HepG2 (cell line): ENCODE measurements around the gene OR10AD1. TPM values are rescaled to one million over a fixed set of nuclear protein-coding genes. Genes with fewer than 3 reads are reported as not detected.

Source experiments
- ATAC-seq: fragments of 200-7000 bp; cut with Tn5 transposase; 3 replicates; pipeline ENCODE4 v1.9.1; 2020; ENCODE audit warnings: mild to moderate bottlenecking, moderate library complexity
- BruUV-seq: library from RNA; stranded (reverse); fragments of 400-500 nt; replicated peaks from 2 replicates; lab custom pipeline; 2021; lab: Mats Ljungman, UMichigan
- CTCF ChIA-PET: fragments of 300-600 bp; formaldehyde crosslinking; extraction: SDS; loops from one replicate; lab custom pipeline; 2021; ENCODE audit warnings: low total read pairs, inconsistent platforms, low intra/inter-chr PET ratio; lab: Yijun Ruan, JAX
- POLR2A ChIA-PET: fragments of 350-600 bp; sonication (Branson Sonifier 250); formaldehyde crosslinking; loops from one replicate; lab custom pipeline; 2020; ENCODE audit warnings: antibody characterized with exemption, inconsistent platforms; lab: Yijun Ruan, JAX
- DNase-seq: peaks from one replicate; pipeline ENCODE4 v3.0.0-alpha.2; 2015; ENCODE audit warnings: low spot score
- FAIRE-seq: peaks from 3 replicates; lab custom pipeline; 2011; peaks lifted over from hg19 to GRCh38; lab: Jason Lieb, UNC
- H2AFZ ChIP-seq: one replicate; pipeline ENCODE4 v1.6.1; 2011; ENCODE audit warnings: low read length, inconsistent platforms
- H3K27ac ChIP-seq: fragments of 300-600 bp; 3 replicates; pipeline ENCODE4 v1.8.0; 2011; ENCODE audit warnings: mixed run types, mild to moderate bottlenecking, mixed read lengths, low read length, inconsistent platforms; ENCODE audit not compliant: insufficient read depth; ENCODE audit errors: extremely low read length
- H3K27me3 ChIP-seq, 2 experiments: fragments of 200-600 bp in 1 of 2; 2 replicates in 1 of 2; 3 replicates in 1 of 2; pipeline versions ENCODE4 v1.6.0 to v1.8.0; 2011; ENCODE audit warnings: low read length in 2 of 2, mild to moderate bottlenecking in 2 of 2, moderate library complexity in 2 of 2, inconsistent platforms in 1 of 2; ENCODE audit not compliant: insufficient read depth in 2 of 2, control insufficient read depth in 1 of 2
- H3K36me3 ChIP-seq, 2 experiments: fragments of 200-600 bp in 1 of 2; replicated peaks in 1 of 2; 2 replicates in 1 of 2; 3 replicates in 1 of 2; pipeline versions ENCODE4 v1.5.1 to v1.8.0; 2011; ENCODE audit warnings: low read length in 2 of 2, inconsistent platforms in 1 of 2; ENCODE audit not compliant: insufficient read depth in 2 of 2, control insufficient read depth in 1 of 2
- H3K4me1 ChIP-seq: 2 replicates; pipeline ENCODE4 v1.5.1; 2012; ENCODE audit warnings: low read length, inconsistent platforms; ENCODE audit not compliant: insufficient read depth
- H3K4me2 ChIP-seq: 2 replicates; pipeline ENCODE4 v1.6.0; 2011; ENCODE audit warnings: low read depth, low read length, inconsistent platforms
- H3K4me3 ChIP-seq, 3 experiments: fragments of 200-600 bp in 1 of 3; sonication (generic), shearing (Covaris generic) in 1 of 3; replicated peaks in 1 of 3; 2 replicates each; pipeline ENCODE4 v1.5.1; 2011 to 2016; ENCODE audit warnings: low read length in 3 of 3, inconsistent platforms in 2 of 3, low read depth in 2 of 3, mild to moderate bottlenecking in 2 of 3, control low read depth in 1 of 3, mixed read lengths in 1 of 3; ENCODE audit not compliant: insufficient read depth in 1 of 3
- H3K79me2 ChIP-seq: one replicate; pipeline ENCODE4 v1.6.1; 2011; ENCODE audit warnings: low read length, inconsistent platforms; ENCODE audit not compliant: insufficient read depth
- H3K9ac ChIP-seq: 2 replicates; pipeline ENCODE4 v1.6.0; 2011; ENCODE audit warnings: mild to moderate bottlenecking, low read depth, low read length, inconsistent platforms; ENCODE audit not compliant: insufficient read depth
- H3K9me3 ChIP-seq: 2 replicates; pipeline ENCODE4 v1.5.1; 2012; ENCODE audit warnings: mild to moderate bottlenecking, low read length
- H4K20me1 ChIP-seq: 2 replicates; pipeline ENCODE4 v1.6.0; 2011; ENCODE audit warnings: inconsistent platforms, mild to moderate bottlenecking, low read length, moderate library complexity; ENCODE audit not compliant: insufficient read depth
- ATAD3A ChIP-seq: sonication (generic); formaldehyde crosslinking; IDR thresholded peaks from 2 replicates; pipeline ENCODE4 v1.4.0; 2020; ENCODE audit warnings: missing genetic modification reagents
- ATM ChIP-seq: fragments of 450-650 bp; IDR thresholded peaks from 2 replicates; pipeline ENCODE4 v1.7.1; 2017; ENCODE audit warnings: mild to moderate bottlenecking, borderline replicate concordance
- BRD4 ChIP-seq: sonication (generic); formaldehyde crosslinking; IDR thresholded peaks from 2 replicates; pipeline ENCODE4 v1.4.0; 2020; ENCODE audit warnings: missing genetic modification reagents
- CEBPG ChIP-seq: IDR thresholded peaks from 2 replicates; pipeline ENCODE4 v1.6.1; 2016
- ETV5 ChIP-seq: IDR thresholded peaks from 2 replicates; pipeline ENCODE4 v1.6.1; 2018; ENCODE audit warnings: missing biosample characterization, missing genetic modification reagents, inconsistent platforms, borderline replicate concordance
- HIVEP1 ChIP-seq: sonication (generic); formaldehyde crosslinking; IDR thresholded peaks from 2 replicates; pipeline ENCODE4 v1.4.0; 2020; ENCODE audit warnings: mild to moderate bottlenecking, missing genetic modification reagents
- HNRNPL ChIP-seq: fragments of 200-400 bp; formaldehyde crosslinking; IDR thresholded peaks from 2 replicates; pipeline ENCODE4 v1.6.1; 2017; ENCODE audit warnings: mild to moderate bottlenecking, low read depth, low read length
- MBD4 ChIP-seq: IDR thresholded peaks from 2 replicates; pipeline ENCODE4 v1.6.1; 2012; ENCODE audit warnings: low read length, inconsistent platforms, borderline replicate concordance
- NFE2 ChIP-seq: sonication (generic); formaldehyde crosslinking; IDR thresholded peaks from 2 replicates; pipeline ENCODE4 v1.4.0; 2020; ENCODE audit warnings: missing genetic modification reagents
- SIX4 ChIP-seq: sonication (generic); formaldehyde crosslinking; IDR thresholded peaks from 2 replicates; pipeline ENCODE4 v1.4.0; 2020; ENCODE audit warnings: missing genetic modification reagents
- SSRP1 ChIP-seq: IDR thresholded peaks from 2 replicates; pipeline ENCODE4 v1.6.1; 2016; ENCODE audit warnings: control low read depth
- SYNCRIP ChIP-seq: fragments of 200-400 bp; formaldehyde crosslinking; IDR thresholded peaks from 2 replicates; pipeline ENCODE4 v1.6.1; 2018; ENCODE audit warnings: mild to moderate bottlenecking, low read depth, low read length; ENCODE audit not compliant: insufficient read depth
- ZBTB1 ChIP-seq: sonication (generic); formaldehyde crosslinking; IDR thresholded peaks from 2 replicates; pipeline ENCODE4 v1.4.0; 2020; ENCODE audit warnings: missing genetic modification reagents, borderline replicate concordance
- ZNF260 ChIP-seq: sonication (generic); formaldehyde crosslinking; IDR thresholded peaks from 2 replicates; pipeline ENCODE4 v1.4.0; 2020; ENCODE audit warnings: missing genetic modification reagents, low read depth, mild to moderate bottlenecking, borderline replicate concordance
- ZNF264 ChIP-seq: sonication (generic); formaldehyde crosslinking; IDR thresholded peaks from 2 replicates; pipeline ENCODE4 v1.4.0; 2020; ENCODE audit warnings: missing genetic modification reagents
- ZNF543 ChIP-seq: sonication (generic); formaldehyde crosslinking; IDR thresholded peaks from 2 replicates; pipeline ENCODE4 v1.4.0; 2020; ENCODE audit warnings: mild to moderate bottlenecking, missing genetic modification reagents
- ZNF577 ChIP-seq: sonication (generic); formaldehyde crosslinking; IDR thresholded peaks from 2 replicates; pipeline ENCODE4 v1.4.0; 2020; ENCODE audit warnings: mild to moderate bottlenecking, low read depth, missing genetic modification reagents, borderline replicate concordance
- ZNF674 ChIP-seq: sonication (generic); formaldehyde crosslinking; IDR thresholded peaks from 2 replicates; pipeline ENCODE4 v1.5.0; 2020; ENCODE audit warnings: low read depth, mild to moderate bottlenecking, missing genetic modification reagents
- ZNF879 ChIP-seq: sonication (generic); formaldehyde crosslinking; IDR thresholded peaks from 2 replicates; pipeline ENCODE4 v1.8.1; 2023; ENCODE audit warnings: missing genetic modification reagents
- WGBS: methylation state at CpG from one replicate; pipeline ENCODE4 v1.1.6; 2017; ENCODE audit warnings: low lambda C conversion rate; 5-methylcytosine and 5-hydroxymethylcytosine counted together
- in situ Hi-C: cut with HindIII; loops from 2 replicates; pipeline ENCODE4 v1.10.0; 2017; ENCODE audit warnings: low pct_unique_long_range_greater_than_20kb; ENCODE audit not compliant: extremely low pct_ligation_motif_present
- intact Hi-C: fragments of 100-400 bp; cut with micrococcal nuclease; formaldehyde crosslinking; loops from one replicate; pipeline ENCODE4 v1.10.0; 2022; ENCODE audit not compliant: unreplicated experiment
- polyA plus RNA-seq, 8 experiments: library from polyadenylated mRNA; depleted of rRNA in 3 of 8; stranded (reverse) in 7 of 8; unstranded in 1 of 8; fragments of >200 nt; fragmentation: Illumina TruSeq in 4 of 8; extraction: Trizol in 4 of 8; gene quantifications; 2 replicates each; pipeline versions ENCODE4 v1.2.1 to v1.2.3, GENCODE V29; 2011 to 2016; ENCODE audit warnings: low read depth in 4 of 8, missing spikeins in 1 of 8, mixed read lengths in 1 of 8; ENCODE audit not compliant: insufficient read depth in 1 of 8
- total RNA-seq, 5 experiments: library from RNA; depleted of rRNA; stranded (reverse); fragments of >200 nt; fragmentation: Illumina TruSeq; extraction: Trizol; gene quantifications; 2 replicates each; pipeline ENCODE4 v1.2.3, GENCODE V29; 2016; ENCODE audit warnings: low read depth in 1 of 5
- TF ChIP-seq, protein P1 (sequence below): sonication (generic); formaldehyde crosslinking; IDR thresholded peaks from 2 replicates; pipeline ENCODE4 v1.5.0; 2020; ENCODE audit warnings: mild to moderate bottlenecking, missing genetic modification reagents

OR10AD1 gene
- total and polyA plus RNA-seq, 2 of the 13 experiments (the other 11 are each of a cell fraction or from before 2014, with no cell fraction given): not detected

DNA sequence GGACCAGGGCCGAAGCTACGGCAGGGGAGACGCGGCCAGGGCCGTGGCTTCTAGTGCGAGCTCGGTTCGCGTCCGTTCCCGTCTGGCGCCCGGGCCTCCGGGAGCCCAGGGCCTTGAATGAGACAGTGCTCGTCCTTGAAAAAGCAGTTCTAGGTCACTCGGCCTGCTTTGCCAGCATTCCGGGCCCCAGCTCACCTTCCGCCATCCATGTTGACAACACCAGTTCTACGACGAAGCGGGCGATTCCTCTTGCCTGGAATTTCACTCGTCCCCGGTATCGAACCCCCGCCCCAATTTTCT is 4.5 kb downstream of the OR10AD1 start:
- Histone ChIP-seq H2AFZ (no peak overlapping the region), H3K36me3 (no peaks in the 10 kb centered on the region), H3K9ac (no peak overlapping the region), H3K4me1 (no peaks in the 10 kb centered on the region), H3K79me2 (no peaks in the 10 kb centered on the region), H3K27ac (no peak overlapping the region), H3K27me3 (no peaks in the 10 kb centered on the region; a peak in 1 of 5 replicates), H3K9me3 (no peaks in the 10 kb centered on the region), H3K4me2 (no peak overlapping the region), H3K4me3 (no peak overlapping the region), H4K20me1 (no peaks in the 10 kb centered on the region)
- no TSS peak for BruUV-seq
- TF ChIP-seq ATAD3A: no peak
- TF ChIP-seq MBD4: no peak
- TF ChIP-seq HIVEP1: no peak
- ATAC-seq (no peak), FAIRE-seq (no peak), DNase-seq (no peak)
- CTCF ChIA-PET: no interaction called here
- POLR2A ChIA-PET: no interaction called here
- in situ Hi-C loops: no loop called here
- WGBS: 80% methylated on average over 26 of the region's 26 CpGs
- intact Hi-C loops: no loop called here

DNA sequence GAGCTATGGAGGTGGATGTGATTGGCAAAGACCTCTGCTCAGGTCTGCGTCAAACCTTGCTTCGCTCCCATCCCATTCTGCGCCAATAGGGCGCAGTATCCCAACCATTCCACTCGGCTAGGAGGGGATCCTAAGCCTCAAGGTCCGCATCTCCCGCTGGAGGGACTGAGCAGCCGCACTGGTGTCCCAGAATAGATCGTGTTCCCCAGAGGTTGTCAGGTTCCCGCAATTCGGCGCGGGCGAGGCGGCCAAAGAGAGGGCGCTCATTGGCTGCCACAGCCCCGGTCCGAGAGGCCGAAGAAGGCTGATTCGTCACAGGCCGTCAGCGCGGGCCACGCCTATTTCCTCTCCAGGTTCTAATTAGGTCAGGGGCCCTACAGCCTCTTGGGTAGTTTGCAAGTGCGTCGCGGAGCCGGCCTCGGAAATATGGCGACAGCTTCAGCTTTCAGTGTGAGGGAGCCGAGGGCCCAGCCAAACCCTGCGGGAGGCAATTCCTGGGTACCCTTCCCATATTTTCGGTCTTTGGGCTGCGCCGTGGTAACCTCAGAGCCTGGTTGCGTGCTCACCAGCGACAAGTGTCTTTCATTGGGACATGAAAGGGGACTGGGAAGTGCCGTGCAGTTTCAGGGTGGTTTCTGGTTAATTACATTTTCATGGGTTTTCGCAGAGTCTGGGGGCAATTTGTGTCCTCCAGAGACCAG is 5.0 kb downstream of the OR10AD1 start:
- no peak for TF ChIP-seq ETV5 (CRISPR knock-in tag)
- TF ChIP-seq BRD4 (CRISPR knock-in tag): no peak
- no peak for TF ChIP-seq CEBPG
- TF ChIP-seq HNRNPL: no peak
- TF ChIP-seq ZNF264: no peak
- TF ChIP-seq, protein P1, sequence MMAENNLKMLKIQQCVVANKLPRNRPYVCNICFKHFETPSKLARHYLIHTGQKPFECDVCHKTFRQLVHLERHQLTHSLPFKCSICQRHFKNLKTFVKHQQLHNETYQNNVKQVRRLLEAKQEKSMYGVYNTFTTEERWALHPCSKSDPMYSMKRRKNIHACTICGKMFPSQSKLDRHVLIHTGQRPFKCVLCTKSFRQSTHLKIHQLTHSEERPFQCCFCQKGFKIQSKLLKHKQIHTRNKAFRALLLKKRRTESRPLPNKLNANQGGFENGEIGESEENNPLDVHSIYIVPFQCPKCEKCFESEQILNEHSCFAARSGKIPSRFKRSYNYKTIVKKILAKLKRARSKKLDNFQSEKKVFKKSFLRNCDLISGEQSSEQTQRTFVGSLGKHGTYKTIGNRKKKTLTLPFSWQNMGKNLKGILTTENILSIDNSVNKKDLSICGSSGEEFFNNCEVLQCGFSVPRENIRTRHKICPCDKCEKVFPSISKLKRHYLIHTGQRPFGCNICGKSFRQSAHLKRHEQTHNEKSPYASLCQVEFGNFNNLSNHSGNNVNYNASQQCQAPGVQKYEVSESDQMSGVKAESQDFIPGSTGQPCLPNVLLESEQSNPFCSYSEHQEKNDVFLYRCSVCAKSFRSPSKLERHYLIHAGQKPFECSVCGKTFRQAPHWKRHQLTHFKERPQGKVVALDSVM (CRISPR knock-in tag): no peak
- no peak for TF ChIP-seq ZNF674 (CRISPR knock-in tag)
- no peak for TF ChIP-seq ZBTB1 (CRISPR knock-in tag)
- no peak for TF ChIP-seq SYNCRIP
- no peak for TF ChIP-seq ZNF879 (CRISPR knock-in tag)
- TF ChIP-seq ZNF543 (CRISPR knock-in tag): no peak
- TF ChIP-seq SSRP1 (CRISPR knock-in tag): no peak
- no peak for TF ChIP-seq ZNF260 (CRISPR knock-in tag)
- TF ChIP-seq ZNF577 (CRISPR knock-in tag): no peak
- no peak for TF ChIP-seq SIX4 (CRISPR knock-in tag)
- TF ChIP-seq NFE2 (CRISPR knock-in tag): no peak
- no peak for TF ChIP-seq ATM
- TF ChIP-seq, all 625 proteins: peak for 0
- H2AFZ ChIP-seq: no peak overlapping the region
- ATAC-seq (no peak), DNase-seq (no peak), FAIRE-seq (no peak)
- no peaks in the 10 kb centered on the region for H3K36me3 ChIP-seq
- H3K79me2 ChIP-seq: no peaks in the 10 kb centered on the region
- intact Hi-C loops: no loop called here
- 48% methylated on average over 12 of the region's 39 CpGs for WGBS
- H3K27ac ChIP-seq: no peak overlapping the region
- H3K9me3 ChIP-seq: no peaks in the 10 kb centered on the region
- no peaks in the 10 kb centered on the region for H4K20me1 ChIP-seq
- POLR2A ChIA-PET: no interaction called here
- CTCF ChIA-PET: no interaction called here
- in situ Hi-C loops: no loop called here
- H3K4me1 ChIP-seq: no peaks in the 10 kb centered on the region
- H3K4me3 ChIP-seq: no peak overlapping the region
- BruUV-seq: no TSS peak
- no peaks in the 10 kb centered on the region; a peak in 1 of 5 replicates for H3K27me3 ChIP-seq
- no peak overlapping the region for H3K4me2 ChIP-seq
- H3K9ac ChIP-seq: no peak overlapping the region
